Astrocyte of the hippocampus (primary cell): ENCODE measurements around the gene CEP19.

ENCODE experiments used
- DNase-seq: peaks from one replicate; pipeline ENCODE4 v3.0.0; 2011; ENCODE audit warnings: low read depth, low spot score

CEP19 gene

GRCh38 chr3:196667056-196667825 is 44.8 kb downstream of the CEP19 start:
- no peak for DNase-seq

DNA sequence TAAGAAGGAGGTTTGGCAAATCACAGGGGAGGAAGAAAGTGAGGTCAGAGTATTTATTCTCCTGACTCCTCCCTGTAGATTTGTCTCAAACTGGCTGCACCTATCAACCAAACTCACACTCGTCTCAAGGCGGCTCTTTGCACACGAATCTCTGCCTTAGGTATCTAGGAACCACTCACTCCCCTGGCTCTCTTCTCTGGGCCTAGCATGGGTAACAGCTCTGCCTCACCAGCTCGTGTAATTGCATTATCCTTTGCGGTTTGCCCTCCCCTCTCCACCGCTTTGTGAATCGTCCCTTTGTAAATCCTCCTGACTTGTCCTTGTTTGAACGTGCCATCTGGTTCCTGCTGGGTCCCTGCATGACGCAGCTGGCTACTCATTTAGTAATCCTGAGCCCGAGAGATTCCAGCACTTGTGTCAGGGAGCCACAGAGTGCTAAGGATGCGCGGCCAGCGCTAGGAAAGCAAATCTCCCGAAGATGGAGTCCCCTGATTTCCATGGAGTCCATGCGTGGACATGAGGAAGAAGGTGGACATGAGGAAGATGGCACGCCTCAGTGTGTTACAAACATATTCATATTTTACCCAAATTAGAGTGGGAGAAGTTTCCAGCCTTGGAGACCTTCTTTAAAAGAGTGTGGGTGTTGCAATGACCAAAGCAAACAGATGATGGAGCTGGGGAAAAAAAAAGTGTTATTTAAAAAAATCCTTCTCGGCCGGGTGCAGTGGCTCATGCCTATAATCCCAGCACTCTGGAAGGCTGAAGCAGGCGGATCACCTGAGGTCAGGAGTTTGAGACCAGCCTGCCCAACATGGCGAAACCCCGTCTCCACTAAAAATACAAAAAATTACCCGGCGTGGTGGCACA is 45.8 kb downstream of the CEP19 start:
- DNase-seq = peak; percentile 52

- DNase-seq = no peak
Measured at GRCh38 chr3:196662711-196663571, 49.1 kb downstream of the CEP19 start.

- DNase-seq = no peak
Measured at GRCh38 chr3:196662033-196662432, 50.0 kb downstream of the CEP19 start.

- DNase-seq = no peak
Measured at GRCh38 chr3:196661400-196661799, 50.6 kb downstream of the CEP19 start.

- DNase-seq = no peak
Measured at GRCh38 chr3:196660381-196661166, 51.5 kb downstream of the CEP19 start.

DNA sequence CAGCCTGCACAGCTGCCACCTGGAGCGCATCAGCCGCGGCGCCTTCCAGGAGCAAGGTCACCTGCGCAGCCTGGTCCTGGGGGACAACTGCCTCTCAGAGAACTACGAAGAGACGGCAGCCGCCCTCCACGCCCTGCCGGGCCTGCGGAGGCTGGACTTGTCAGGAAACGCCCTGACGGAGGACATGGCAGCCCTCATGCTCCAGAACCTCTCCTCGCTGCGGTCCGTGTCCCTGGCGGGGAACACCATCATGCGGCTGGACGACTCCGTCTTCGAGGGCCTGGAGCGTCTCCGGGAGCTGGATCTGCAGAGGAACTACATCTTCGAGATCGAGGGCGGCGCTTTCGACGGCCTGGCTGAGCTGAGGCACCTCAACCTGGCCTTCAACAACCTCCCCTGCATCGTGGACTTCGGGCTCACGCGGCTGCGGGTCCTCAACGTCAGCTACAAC is 52.1 kb downstream of the CEP19 start:
- DNase-seq = no peak
